Astrocyte (in vitro differentiated cells and primary cell): ENCODE measurements around the gene ZBTB7C. TPM values are rescaled to one million over a fixed set of nuclear protein-coding genes. Genes with fewer than 3 reads are reported as not detected.

Source experiments
- DNase-seq: peaks from one replicate; pipeline ENCODE4 v3.0.0-alpha.2; 2010; ENCODE audit warnings: low read depth
- FAIRE-seq: peaks from 2 replicates; lab custom pipeline; 2011; peaks lifted over from hg19 to GRCh38; lab: Jason Lieb, UNC
- H2AFZ ChIP-seq: 2 replicates; pipeline ENCODE4 v1.6.0; 2012; ENCODE audit warnings: low read depth, low read length, inconsistent platforms
- H3K27ac ChIP-seq: 2 replicates; pipeline ENCODE4 v1.5.1; 2011; ENCODE audit warnings: low read depth, low read length, inconsistent platforms
- H3K27me3 ChIP-seq: 2 replicates; pipeline ENCODE4 v1.6.0; 2011; ENCODE audit warnings: low read length, inconsistent platforms; ENCODE audit not compliant: insufficient read depth
- H3K36me3 ChIP-seq: 2 replicates; pipeline ENCODE4 v1.5.1; 2011; ENCODE audit warnings: low read length, inconsistent platforms; ENCODE audit not compliant: insufficient read depth
- H3K4me1 ChIP-seq: 2 replicates; pipeline ENCODE4 v1.5.1; 2011; ENCODE audit warnings: low read length, inconsistent platforms; ENCODE audit not compliant: insufficient read depth
- H3K4me2 ChIP-seq: 2 replicates; pipeline ENCODE4 v1.6.0; 2012; ENCODE audit warnings: low read length, inconsistent platforms
- H3K4me3 ChIP-seq: 2 replicates; pipeline ENCODE4 v1.5.1; 2011; ENCODE audit warnings: low read depth, mild to moderate bottlenecking, low read length, inconsistent platforms; ENCODE audit not compliant: insufficient read depth
- H3K79me2 ChIP-seq: 2 replicates; pipeline ENCODE4 v1.6.0; 2012; ENCODE audit warnings: mild to moderate bottlenecking, low read length, inconsistent platforms; ENCODE audit not compliant: insufficient read depth
- H3K9ac ChIP-seq: 2 replicates; pipeline ENCODE4 v1.6.0; 2012; ENCODE audit warnings: mild to moderate bottlenecking, low read length, inconsistent platforms
- H3K9me3 ChIP-seq: 2 replicates; pipeline ENCODE4 v1.5.1; 2012; ENCODE audit warnings: low read depth, mild to moderate bottlenecking, low read length, inconsistent platforms; ENCODE audit not compliant: insufficient read depth
- H4K20me1 ChIP-seq: 2 replicates; pipeline ENCODE4 v1.6.0; 2012; ENCODE audit warnings: low read length, inconsistent platforms; ENCODE audit not compliant: insufficient read depth
- H3K27ac Mint-ChIP-seq: one replicate; pipeline ENCODE4 v1.8.0; 2021; ENCODE audit warnings: mild to moderate bottlenecking, mixed read lengths; ENCODE audit not compliant: unreplicated experiment
- H3K27me3 Mint-ChIP-seq: one replicate; pipeline ENCODE4 v1.8.0; 2021; ENCODE audit warnings: low read depth, mixed read lengths; ENCODE audit not compliant: unreplicated experiment
- H3K36me3 Mint-ChIP-seq: one replicate; pipeline ENCODE4 v1.8.0; 2021; ENCODE audit warnings: low read depth, mixed read lengths; ENCODE audit not compliant: unreplicated experiment
- H3K4me1 Mint-ChIP-seq: one replicate; pipeline ENCODE4 v1.8.0; 2021; ENCODE audit warnings: low read depth, mixed read lengths; ENCODE audit not compliant: unreplicated experiment
- H3K4me3 Mint-ChIP-seq: one replicate; pipeline ENCODE4 v1.8.0; 2021; ENCODE audit warnings: mild to moderate bottlenecking, moderate library complexity, mixed read lengths; ENCODE audit not compliant: unreplicated experiment
- H3K9me3 Mint-ChIP-seq: one replicate; pipeline ENCODE4 v1.8.0; 2021; ENCODE audit warnings: mild to moderate bottlenecking, mixed read lengths; ENCODE audit not compliant: unreplicated experiment
- EZH2 ChIP-seq: IDR thresholded peaks from 2 replicates; pipeline ENCODE4 v1.6.1; 2012; ENCODE audit warnings: mild to moderate bottlenecking, low read length, inconsistent platforms; ENCODE audit not compliant: insufficient read depth
- total RNA-seq: library from RNA; stranded (reverse); gene quantifications from 2 replicates; pipeline ENCODE4 v1.2.1, GENCODE V29; 2021
- TF ChIP-seq, protein P1 (sequence below): IDR thresholded peaks from 2 replicates; pipeline ENCODE4 v1.5.1; 2011; ENCODE audit warnings: low read depth, mild to moderate bottlenecking, inconsistent platforms, low read length, moderate library complexity; ENCODE audit not compliant: insufficient read depth

Gene ZBTB7C
- total RNA-seq, 1 donor from 2014 or later = 1.0 TPM

DNA sequence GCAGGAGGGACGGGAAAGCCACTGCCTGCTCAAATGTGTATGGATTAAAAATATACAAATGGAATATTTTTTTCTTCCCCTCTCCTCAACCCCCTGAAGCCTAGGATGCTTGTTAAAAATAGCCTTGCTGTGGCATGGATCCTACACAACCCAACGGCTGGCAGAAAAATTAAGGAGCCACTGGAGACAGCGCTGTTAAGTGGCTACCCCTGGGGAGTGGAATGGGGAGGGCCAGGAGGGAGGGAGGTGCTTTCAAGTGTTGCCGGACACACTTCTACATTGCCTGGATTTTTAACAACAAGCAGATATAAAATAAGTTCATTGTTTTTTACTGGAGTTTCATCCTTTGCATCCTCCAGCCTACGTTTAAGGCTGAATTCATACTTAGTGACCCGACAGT lies 66.6 kb downstream of the ZBTB7C start:
- Histone ChIP-seq H4K20me1 (no peaks in the 10 kb centered on the region), H3K4me3 (no peak overlapping the region), H3K36me3 (no peaks in the 10 kb centered on the region), H2AFZ (peak overlapping the region; percentile 52), H3K9ac (no peak overlapping the region), H3K27me3 (peaks cover 15% of the 10 kb centered on the region), H3K4me2 (no peak overlapping the region), H3K9me3 (no peaks in the 10 kb centered on the region), H3K27ac (no peak overlapping the region), H3K4me1 (no peaks in the 10 kb centered on the region), H3K79me2 (no peaks in the 10 kb centered on the region)
- Mint-ChIP-seq H3K27me3 (peaks cover 33% of the 10 kb centered on the region), H3K4me3 (no peak overlapping the region), H3K4me1 (peaks cover 2% of the 10 kb centered on the region), H3K36me3 (no peaks in the 10 kb centered on the region), H3K27ac (no peak overlapping the region), H3K9me3 (peaks cover 3% of the 10 kb centered on the region)
- DNase-seq (no peak), FAIRE-seq (no peak)
- TF ChIP-seq EZH2 = no peak
- TF ChIP-seq, protein P1, sequence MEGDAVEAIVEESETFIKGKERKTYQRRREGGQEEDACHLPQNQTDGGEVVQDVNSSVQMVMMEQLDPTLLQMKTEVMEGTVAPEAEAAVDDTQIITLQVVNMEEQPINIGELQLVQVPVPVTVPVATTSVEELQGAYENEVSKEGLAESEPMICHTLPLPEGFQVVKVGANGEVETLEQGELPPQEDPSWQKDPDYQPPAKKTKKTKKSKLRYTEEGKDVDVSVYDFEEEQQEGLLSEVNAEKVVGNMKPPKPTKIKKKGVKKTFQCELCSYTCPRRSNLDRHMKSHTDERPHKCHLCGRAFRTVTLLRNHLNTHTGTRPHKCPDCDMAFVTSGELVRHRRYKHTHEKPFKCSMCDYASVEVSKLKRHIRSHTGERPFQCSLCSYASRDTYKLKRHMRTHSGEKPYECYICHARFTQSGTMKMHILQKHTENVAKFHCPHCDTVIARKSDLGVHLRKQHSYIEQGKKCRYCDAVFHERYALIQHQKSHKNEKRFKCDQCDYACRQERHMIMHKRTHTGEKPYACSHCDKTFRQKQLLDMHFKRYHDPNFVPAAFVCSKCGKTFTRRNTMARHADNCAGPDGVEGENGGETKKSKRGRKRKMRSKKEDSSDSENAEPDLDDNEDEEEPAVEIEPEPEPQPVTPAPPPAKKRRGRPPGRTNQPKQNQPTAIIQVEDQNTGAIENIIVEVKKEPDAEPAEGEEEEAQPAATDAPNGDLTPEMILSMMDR = no peak

DNA sequence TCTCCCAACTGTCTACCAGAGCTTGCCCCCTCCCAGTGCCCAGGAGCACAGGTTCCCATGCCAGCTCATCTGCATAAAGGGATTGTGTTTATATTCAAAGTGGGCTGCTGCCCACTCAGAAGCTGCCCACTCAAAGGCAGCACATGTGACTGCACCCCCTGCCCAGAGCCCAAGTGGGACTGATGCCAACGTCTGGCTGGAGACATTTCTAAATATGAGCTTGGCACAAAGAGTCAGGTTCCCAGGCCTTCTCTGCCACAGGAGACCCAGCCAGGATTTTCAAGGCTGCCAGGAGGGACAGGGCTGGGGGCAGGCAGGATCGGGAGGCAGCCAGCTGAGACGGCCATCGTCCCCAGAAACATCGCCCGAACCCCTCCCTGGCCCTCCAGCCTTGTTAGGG lies 67.1 kb downstream of the ZBTB7C start:
- no peaks in the 10 kb centered on the region for H4K20me1 ChIP-seq
- H3K4me2 ChIP-seq = no peak overlapping the region
- H2AFZ ChIP-seq = peak overlapping the region; percentile 52
- H3K4me3 ChIP-seq = no peak overlapping the region
- H3K4me3 Mint-ChIP-seq = no peak overlapping the region
- H3K27ac Mint-ChIP-seq = no peak overlapping the region
- peaks cover 3% of the 10 kb centered on the region for H3K9me3 Mint-ChIP-seq
- FAIRE-seq (no peak), DNase-seq (no peak)
- H3K27me3 ChIP-seq = peaks cover 13% of the 10 kb centered on the region
- peaks cover 33% of the 10 kb centered on the region for H3K27me3 Mint-ChIP-seq
- H3K36me3 Mint-ChIP-seq = no peaks in the 10 kb centered on the region
- H3K9me3 ChIP-seq = no peaks in the 10 kb centered on the region
- TF ChIP-seq, protein P1 = no peak
- no peak for TF ChIP-seq EZH2
- H3K79me2 ChIP-seq = no peaks in the 10 kb centered on the region
- no peaks in the 10 kb centered on the region for H3K36me3 ChIP-seq
- H3K4me1 ChIP-seq = no peaks in the 10 kb centered on the region
- H3K9ac ChIP-seq = no peak overlapping the region
- H3K4me1 Mint-ChIP-seq = peaks cover 2% of the 10 kb centered on the region
- no peak overlapping the region for H3K27ac ChIP-seq

DNA sequence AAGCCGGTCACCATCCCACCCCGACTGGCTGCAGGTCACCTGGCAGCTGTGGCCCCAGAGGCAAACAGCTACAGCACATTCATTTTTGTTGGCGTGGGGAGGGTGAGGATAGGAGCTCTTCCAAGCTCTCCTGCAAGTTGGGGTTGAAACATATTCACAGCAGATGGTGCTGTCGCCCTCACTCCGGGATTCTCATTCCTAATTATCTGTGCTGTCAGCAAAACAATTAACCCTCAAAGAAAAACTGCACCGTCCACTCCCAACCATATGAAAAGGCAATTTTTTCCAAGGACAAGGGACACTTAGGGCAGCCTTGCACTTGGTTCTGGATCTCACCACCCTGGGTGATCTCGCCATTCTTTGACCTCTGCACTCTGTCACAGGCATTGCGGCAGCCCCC lies 68.6 kb downstream of the ZBTB7C start:
- Mint-ChIP-seq H3K36me3 (no peaks in the 10 kb centered on the region), H3K27me3 (peaks cover 33% of the 10 kb centered on the region), H3K4me3 (no peak overlapping the region), H3K27ac (no peak overlapping the region), H3K9me3 (peaks cover 3% of the 10 kb centered on the region), H3K4me1 (peaks cover 5% of the 10 kb centered on the region)
- Histone ChIP-seq H3K79me2 (no peaks in the 10 kb centered on the region), H3K27ac (no peak overlapping the region), H3K27me3 (peaks cover 13% of the 10 kb centered on the region), H2AFZ (no peak overlapping the region), H3K36me3 (no peaks in the 10 kb centered on the region), H3K4me2 (no peak overlapping the region), H3K4me1 (no peaks in the 10 kb centered on the region), H3K9me3 (no peaks in the 10 kb centered on the region), H3K4me3 (no peak overlapping the region), H3K9ac (no peak overlapping the region), H4K20me1 (no peaks in the 10 kb centered on the region)
- no peak for DNase-seq
- no peak for TF ChIP-seq EZH2
- TF ChIP-seq, protein P1 = no peak
- no peak for FAIRE-seq
